ENCODE data around the gene PYDC1. TPM values are rescaled to one million over a fixed set of nuclear protein-coding genes. Genes with fewer than 3 reads are reported as not detected.

PYDC1 gene
- total and polyA plus RNA-seq, 2 of the 13 experiments (the other 11 are each of a cell fraction or from before 2014, with no cell fraction given), result not detected

- TF ChIP-seq HNF1B (CRISPR knock-in tag; IDR thresholded peaks at IDR 0.05) (0 out of 2 replicates have a peak, but pooled peaks have one; percentile 22), RFXANK (CRISPR knock-in tag; IDR thresholded peaks at IDR 0.05) (no peak), FOSL1 (CRISPR knock-in tag; IDR thresholded peaks at IDR 0.05; ENCODE audit: borderline replicate concordance) (no peak), PRPF4 (IDR thresholded peaks at IDR 0.05; ENCODE audit: low read depth, low read length, poor library complexity, severe bottlenecking) (no peak), HDAC2 (CRISPR knock-in tag; IDR thresholded peaks at IDR 0.05) (peak; percentile 77; the same call in 1 of the 2 replicates), ZBTB10 (CRISPR knock-in tag; IDR thresholded peaks at IDR 0.05; ENCODE audit: borderline replicate concordance) (no peak), HDAC1 (CRISPR knock-in tag; IDR thresholded peaks at IDR 0.05) (peak; percentile 37; the same call in 1 of the 2 replicates), NR2F6 (IDR thresholded peaks at IDR 0.05) (peak; percentile 64), NR2F6 (CRISPR knock-in tag; IDR thresholded peaks at IDR 0.05) (peak; percentile 78), ZNF644 (CRISPR knock-in tag; IDR thresholded peaks at IDR 0.05; ENCODE audit: low read depth) (peak; percentile 81), ELF3 (CRISPR knock-in tag; IDR thresholded peaks at IDR 0.05) (0 out of 2 replicates have a peak, but pooled peaks have one; percentile 32), ZNF549 (CRISPR knock-in tag; IDR thresholded peaks at IDR 0.05) (no peak), SNAPC5 (CRISPR knock-in tag; IDR thresholded peaks at IDR 0.05; ENCODE audit: borderline replicate concordance) (no peak), ZNF580 (CRISPR knock-in tag; IDR thresholded peaks at IDR 0.05; ENCODE audit: borderline replicate concordance, low read depth) (no peak), GZF1 (CRISPR knock-in tag; IDR thresholded peaks at IDR 0.05) (no peak), ZNF407 (CRISPR knock-in tag; IDR thresholded peaks at IDR 0.05; ENCODE audit: not compliant biosample characterization) (no peak), TERF1 (CRISPR knock-in tag; IDR thresholded peaks at IDR 0.05) (no peak)
Measured at GRCh38 chr16:31206776-31207175, 10.2 kb downstream of the PYDC1 start (continued).

Data from HepG2 (cell line).